VCaP (cell line): ENCODE measurements around the gene ADAMTS5.

ENCODE experiments used
- H3K27ac ChIP-seq: fragments of 450-650 bp; 2 replicates; pipeline ENCODE4 v1.5.1; 2017
- CTCF ChIP-seq: fragments of 450-650 bp; conservative IDR thresholded peaks from 2 replicates; pipeline ENCODE4 v1.5.1; 2017; ENCODE audit warnings: mild to moderate bottlenecking, moderate library complexity

Gene ADAMTS5

DNA sequence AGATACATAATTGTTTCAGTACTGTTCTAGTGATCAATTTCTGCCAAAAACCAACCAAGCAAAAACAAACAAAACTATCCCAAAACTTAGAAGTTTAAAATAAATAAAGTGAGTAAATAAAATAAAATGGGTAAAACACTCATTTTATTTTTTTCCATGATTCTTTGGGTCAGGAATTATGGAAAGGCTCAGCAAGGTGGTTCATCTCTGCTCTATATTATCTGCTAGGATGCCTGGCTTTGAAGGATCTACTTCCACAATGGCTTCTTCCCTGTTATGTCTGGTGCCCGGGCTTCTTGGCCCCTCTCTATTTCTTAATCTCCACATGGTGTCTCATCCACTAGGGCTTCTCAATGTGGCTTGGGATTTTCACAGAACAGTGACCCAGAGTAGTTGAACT is 92.5 kb downstream of the ADAMTS5 start:
- H3K27ac ChIP-seq, result no peak overlapping the region
- no peak for TF ChIP-seq CTCF
